Brain microvascular endothelial cell (primary cell): ENCODE results near the gene LARP4B.

Experiments
- DNase-seq: peaks from one replicate; pipeline ENCODE4 v3.0.0-alpha.2; 2020
- H3K27ac ChIP-seq: fragments of 250-450 bp; sonication (Bioruptor Pico); 2 replicates; pipeline ENCODE4 v1.5.1; 2020; ENCODE audit warnings: mild to moderate bottlenecking, moderate library complexity
- H3K27me3 ChIP-seq: fragments of 250-450 bp; sonication (Bioruptor Pico); replicated peaks from 2 replicates; pipeline ENCODE4 v1.5.1; 2020; ENCODE audit warnings: mild to moderate bottlenecking
- H3K36me3 ChIP-seq: fragments of 250-450 bp; sonication (Bioruptor Pico); replicated peaks from 2 replicates; pipeline ENCODE4 v1.5.1; 2020; ENCODE audit warnings: mild to moderate bottlenecking
- H3K4me3 ChIP-seq: 2 replicates; pipeline ENCODE4 v1.5.1; 2011; ENCODE audit warnings: low read depth, mild to moderate bottlenecking, control low read depth, low read length, moderate library complexity
- in situ Hi-C: cut with HindIII; loops from 2 replicates; pipeline ENCODE4 v1.10.0; 2017; ENCODE audit warnings: low sequenced_read_pairs, low pct_ligation_motif_present
- TF ChIP-seq, protein P1 (sequence below): IDR thresholded peaks from 2 replicates; pipeline ENCODE4 v1.5.1; 2011; ENCODE audit warnings: low read depth, mild to moderate bottlenecking, moderate library complexity, low read length, control low read depth, inconsistent platforms; ENCODE audit errors: missing control alignments

LARP4B gene

DNA sequence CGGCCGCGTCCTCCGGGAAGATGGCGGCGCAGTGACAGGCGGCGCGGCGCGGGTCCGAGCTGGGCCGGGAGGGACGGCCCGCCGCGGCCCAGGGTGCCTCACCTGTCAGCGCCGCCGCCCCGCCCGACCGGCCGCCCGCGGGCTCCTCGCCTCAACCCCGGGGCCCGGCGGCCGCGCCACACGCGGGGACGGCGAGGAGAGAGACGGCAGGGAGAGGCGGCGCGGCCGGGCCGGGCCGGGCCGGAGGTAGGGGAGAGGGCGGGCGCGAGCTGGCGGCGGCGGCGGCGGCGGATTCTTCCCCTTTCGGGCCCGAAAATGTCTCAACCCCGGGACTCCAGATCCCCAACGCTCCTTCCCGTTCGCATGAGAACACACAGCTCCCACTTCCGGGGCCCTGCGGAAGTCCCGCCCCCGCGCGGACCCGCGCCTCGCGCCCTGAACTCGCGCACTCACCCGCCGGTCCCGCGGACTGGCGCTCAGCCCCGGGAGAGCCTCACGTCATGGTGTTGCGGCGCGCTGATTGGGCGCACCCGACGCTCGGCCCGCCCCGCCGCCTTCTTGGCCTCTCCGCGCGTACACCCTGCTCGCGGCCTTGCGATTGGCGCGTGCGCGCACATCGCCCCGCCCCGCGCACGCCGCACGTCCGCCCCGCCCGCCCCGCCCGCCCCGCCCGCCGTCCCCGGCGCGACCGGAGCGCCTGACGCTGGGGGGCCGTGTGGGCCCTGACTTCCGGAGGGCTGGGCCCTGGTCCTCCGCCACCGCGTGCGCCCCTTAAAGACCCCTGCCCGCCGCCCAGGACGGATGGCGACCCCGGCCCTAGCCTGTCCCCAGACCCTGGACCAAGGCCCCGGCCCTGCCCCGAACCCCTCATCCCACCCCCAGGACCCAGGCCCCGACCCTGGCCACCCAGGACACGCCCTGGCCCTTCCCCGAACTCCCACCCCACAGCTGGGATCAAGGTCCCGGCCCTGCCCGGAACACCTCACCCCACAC lies at the start of gene LARP4B:
Gene LARP4B, minus strand, starts transcription at position 380 of the 993 bp plus-strand sequence. CDS start 45,984 bp downstream, outside the sequence.
- in situ Hi-C loops = no loop called here
- H3K27me3 ChIP-seq = no peaks in the 10 kb centered on the region
- H3K36me3 ChIP-seq = no peaks in the 10 kb centered on the region
- peak within 1 kb of the TSS; percentile 78 for H3K4me3 ChIP-seq
- H3K27ac ChIP-seq = peak within 1 kb of the TSS; percentile 97
- TF ChIP-seq, protein P1, sequence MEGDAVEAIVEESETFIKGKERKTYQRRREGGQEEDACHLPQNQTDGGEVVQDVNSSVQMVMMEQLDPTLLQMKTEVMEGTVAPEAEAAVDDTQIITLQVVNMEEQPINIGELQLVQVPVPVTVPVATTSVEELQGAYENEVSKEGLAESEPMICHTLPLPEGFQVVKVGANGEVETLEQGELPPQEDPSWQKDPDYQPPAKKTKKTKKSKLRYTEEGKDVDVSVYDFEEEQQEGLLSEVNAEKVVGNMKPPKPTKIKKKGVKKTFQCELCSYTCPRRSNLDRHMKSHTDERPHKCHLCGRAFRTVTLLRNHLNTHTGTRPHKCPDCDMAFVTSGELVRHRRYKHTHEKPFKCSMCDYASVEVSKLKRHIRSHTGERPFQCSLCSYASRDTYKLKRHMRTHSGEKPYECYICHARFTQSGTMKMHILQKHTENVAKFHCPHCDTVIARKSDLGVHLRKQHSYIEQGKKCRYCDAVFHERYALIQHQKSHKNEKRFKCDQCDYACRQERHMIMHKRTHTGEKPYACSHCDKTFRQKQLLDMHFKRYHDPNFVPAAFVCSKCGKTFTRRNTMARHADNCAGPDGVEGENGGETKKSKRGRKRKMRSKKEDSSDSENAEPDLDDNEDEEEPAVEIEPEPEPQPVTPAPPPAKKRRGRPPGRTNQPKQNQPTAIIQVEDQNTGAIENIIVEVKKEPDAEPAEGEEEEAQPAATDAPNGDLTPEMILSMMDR = no peak
- peak; percentile 93 for DNase-seq

DNA sequence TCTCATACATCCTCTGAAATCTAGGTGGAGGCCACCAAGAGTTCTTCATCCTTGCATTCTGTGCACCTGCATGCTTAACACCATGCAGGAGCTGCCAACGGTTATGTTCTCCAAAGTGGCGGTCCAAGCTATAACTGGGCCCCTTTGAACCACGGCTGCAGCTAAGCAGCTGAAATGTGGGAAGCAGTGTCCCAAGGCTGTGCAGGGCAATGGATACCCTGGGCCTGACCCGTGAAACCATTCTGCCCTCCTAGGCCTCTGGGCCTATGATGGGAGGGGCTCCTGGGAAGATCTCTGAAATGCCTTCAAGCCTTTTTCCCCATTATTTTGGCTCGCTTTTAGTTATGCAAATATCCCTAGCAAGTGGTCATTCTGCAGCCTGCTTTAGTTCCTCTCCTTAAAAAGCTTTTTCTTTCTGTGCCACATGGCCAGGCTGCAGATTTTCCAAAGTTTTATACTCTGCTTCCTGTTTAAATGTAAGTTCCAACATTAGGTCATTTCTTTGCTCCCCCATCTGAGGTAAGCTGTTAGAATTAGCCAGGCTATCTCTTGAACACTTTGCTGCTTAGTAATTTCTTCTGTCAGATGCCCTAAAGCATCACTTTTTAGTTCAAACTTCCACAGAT lies 49.1 kb upstream of the LARP4B start:
- no peak overlapping the region for H3K4me3 ChIP-seq
- H3K36me3 ChIP-seq = no peaks in the 10 kb centered on the region

DNA sequence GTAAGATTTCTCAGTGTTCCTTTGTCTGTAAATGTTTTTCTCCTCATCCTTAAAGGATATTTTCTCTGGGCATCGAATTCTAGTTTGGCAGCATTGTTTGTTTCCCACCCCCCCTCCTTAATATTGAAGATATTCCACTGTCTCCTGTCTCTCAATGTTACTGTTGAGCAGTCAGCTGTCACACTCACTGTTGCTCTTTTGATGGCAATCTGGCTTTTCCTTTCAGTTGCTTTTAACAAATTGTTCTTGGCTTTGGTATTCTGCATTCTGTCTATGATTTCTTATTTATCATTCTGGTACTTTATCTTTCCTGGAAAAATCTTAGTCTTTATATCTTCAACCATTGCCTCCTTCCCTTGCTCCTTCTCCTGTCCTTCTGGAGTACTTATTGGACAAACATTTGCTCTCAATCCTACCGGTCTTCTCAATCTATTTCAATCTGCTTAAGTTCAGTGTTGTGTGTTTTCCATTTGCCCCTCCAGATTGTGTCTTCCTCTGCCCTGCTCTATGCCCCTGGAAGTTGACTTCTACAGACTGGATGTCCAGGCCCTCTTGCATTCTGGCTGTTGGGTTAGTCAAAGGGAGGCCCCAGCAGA lies 47.4 kb upstream of the LARP4B start:
- no peak for DNase-seq
- Histone ChIP-seq H3K4me3 (no peak overlapping the region), H3K27ac (no peak overlapping the region), H3K36me3 (no peaks in the 10 kb centered on the region), H3K27me3 (no peaks in the 10 kb centered on the region)
- TF ChIP-seq, protein P1 = no peak
- in situ Hi-C loops = no loop called here

More for the DNA sequence above, 49.1 kb upstream of the LARP4B start:
- no peak overlapping the region for H3K27ac ChIP-seq
- H3K27me3 ChIP-seq = no peaks in the 10 kb centered on the region
- DNase-seq = no peak
- TF ChIP-seq, protein P1 = no peak
- in situ Hi-C loops = no loop called here

DNA sequence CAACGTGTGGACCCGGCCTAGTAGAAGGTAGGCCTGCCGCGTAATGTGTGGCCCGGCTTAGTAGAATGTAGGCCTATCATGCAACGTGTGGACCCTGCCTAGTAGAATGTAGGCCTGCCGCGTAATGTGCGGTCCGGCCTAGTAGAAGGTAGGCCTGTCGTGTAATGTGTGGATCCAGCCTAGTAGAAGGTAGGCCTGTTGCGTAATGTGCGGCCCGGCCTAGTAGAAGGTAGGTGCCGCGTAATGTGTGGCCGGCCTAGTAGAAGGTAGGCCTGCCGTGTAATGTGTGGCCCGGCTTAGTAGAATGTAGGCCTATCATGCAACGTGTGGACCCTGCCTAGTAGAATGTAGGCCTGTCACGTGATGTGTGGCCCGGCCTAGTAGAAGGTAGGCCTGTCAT lies 44.8 kb upstream of the LARP4B start:
- Histone ChIP-seq H3K27me3 (no peaks in the 10 kb centered on the region), H3K4me3 (no peak overlapping the region), H3K36me3 (no peaks in the 10 kb centered on the region), H3K27ac (no peak overlapping the region)
- TF ChIP-seq, protein P1 = no peak
- in situ Hi-C loops = no loop called here
- no peak for DNase-seq

DNA sequence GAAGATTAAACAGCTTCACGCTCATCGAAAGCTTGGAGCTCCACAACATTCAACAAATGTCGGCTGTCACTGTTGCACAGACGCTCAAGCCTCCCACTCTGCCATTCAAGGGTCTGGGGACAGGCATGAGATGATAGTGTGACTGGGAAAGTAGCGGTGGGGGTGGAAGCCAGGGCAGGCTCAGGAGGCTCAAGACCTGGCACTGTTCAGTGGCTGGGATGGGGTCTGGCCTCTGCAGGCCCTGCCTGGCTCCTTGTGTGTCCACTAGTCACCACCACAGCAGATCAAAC lies 43.2 kb upstream of the LARP4B start:
- H3K36me3 ChIP-seq = no peaks in the 10 kb centered on the region
- in situ Hi-C loops = no loop called here
- no peaks in the 10 kb centered on the region for H3K27me3 ChIP-seq
- no peak overlapping the region for H3K27ac ChIP-seq
- no peak overlapping the region for H3K4me3 ChIP-seq
- DNase-seq = no peak
- TF ChIP-seq, protein P1 = no peak
